Measurements from ENCODE around the gene GLE1. TPM values are rescaled to one million over a fixed set of nuclear protein-coding genes. Genes with fewer than 3 reads are reported as not detected.

GLE1 gene
- total RNA-seq, 1 donor from 2014 or later: 22.8 TPM

Other genes with a start within 250 kb of the GLE1 start
- gene GOLGA2, start 228.7 kb upstream of the GLE1 start, total RNA-seq: 117 TPM
- 26.9 TPM for gene SWI5, start 228.4 kb upstream of the GLE1 start, total RNA-seq
- gene TRUB2, start 182.3 kb upstream of the GLE1 start, total RNA-seq: 21.8 TPM
- gene COQ4, start 181.9 kb upstream of the GLE1 start, total RNA-seq: 54.8 TPM
- gene SLC27A4, start 164.2 kb upstream of the GLE1 start, total RNA-seq: 50.4 TPM
- 53.1 TPM for gene URM1, start 133.3 kb upstream of the GLE1 start, total RNA-seq
- 23.7 TPM for gene CERCAM, start 83.9 kb upstream of the GLE1 start, total RNA-seq
- gene ODF2, start 48.7 kb upstream of the GLE1 start, total RNA-seq: 26.4 TPM
- 323 TPM for gene SPTAN1, start 47.9 kb downstream of the GLE1 start, total RNA-seq
- gene DYNC2I2, start 152.1 kb downstream of the GLE1 start, total RNA-seq: 56.7 TPM
- gene SET, start 184.5 kb downstream of the GLE1 start, total RNA-seq: 198 TPM
- 9.4 TPM for gene PKN3, start 197.8 kb downstream of the GLE1 start, total RNA-seq
- gene ZDHHC12, start 219.4 kb downstream of the GLE1 start, total RNA-seq: 66.2 TPM

Measured in mucosa of gallbladder (tissue), 1 donor.